Coronary artery (tissue), 2 donors: ENCODE results near the gene LAIR2.

Experiments used
- DNase-seq: peaks from one replicate; pipeline ENCODE4 v3.0.0-alpha.2; 2017; ENCODE audit warnings: low spot score
- H3K27ac ChIP-seq, 2 donors: fragments of 200-600 bp; sonication (generic); one replicate each; pipeline ENCODE4 v1.5.1; 2016 to 2019
- H3K4me3 ChIP-seq: fragments of 200-600 bp; sonication (generic); 2 replicates; pipeline ENCODE4 v1.5.1; 2016; ENCODE audit warnings: mild to moderate bottlenecking, moderate library complexity
- TF ChIP-seq, protein P1 (sequence below): fragments of 200-600 bp; sonication (generic); IDR thresholded peaks from one replicate; pipeline ENCODE4 v1.5.1; 2019; ENCODE audit warnings: antibody characterized with exemption

The LAIR2 gene

DNA sequence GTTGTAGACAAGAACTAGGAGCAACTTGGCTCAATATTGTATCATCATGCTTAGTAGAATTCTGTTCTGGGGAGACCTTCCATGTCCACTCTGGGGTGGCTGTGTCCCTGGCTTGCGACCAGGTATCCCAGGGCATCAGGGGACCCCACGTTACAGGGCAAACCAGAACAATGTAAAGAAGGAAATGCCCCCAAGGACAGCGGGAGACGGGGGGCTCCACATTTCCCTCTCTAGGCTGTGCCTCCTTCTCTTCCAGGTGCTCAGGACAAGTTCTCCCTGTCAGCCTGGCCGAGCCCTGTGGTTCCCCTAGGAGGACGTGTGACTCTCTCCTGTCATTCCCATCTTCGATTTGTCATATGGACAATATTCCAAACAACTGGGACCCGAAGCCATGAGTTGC, 30.8 kb downstream of the LAIR2 start:
- Histone ChIP-seq H3K27ac (no peak overlapping the region), H3K4me3 (no peak overlapping the region)
- DNase-seq: no peak
- TF ChIP-seq, protein P1, sequence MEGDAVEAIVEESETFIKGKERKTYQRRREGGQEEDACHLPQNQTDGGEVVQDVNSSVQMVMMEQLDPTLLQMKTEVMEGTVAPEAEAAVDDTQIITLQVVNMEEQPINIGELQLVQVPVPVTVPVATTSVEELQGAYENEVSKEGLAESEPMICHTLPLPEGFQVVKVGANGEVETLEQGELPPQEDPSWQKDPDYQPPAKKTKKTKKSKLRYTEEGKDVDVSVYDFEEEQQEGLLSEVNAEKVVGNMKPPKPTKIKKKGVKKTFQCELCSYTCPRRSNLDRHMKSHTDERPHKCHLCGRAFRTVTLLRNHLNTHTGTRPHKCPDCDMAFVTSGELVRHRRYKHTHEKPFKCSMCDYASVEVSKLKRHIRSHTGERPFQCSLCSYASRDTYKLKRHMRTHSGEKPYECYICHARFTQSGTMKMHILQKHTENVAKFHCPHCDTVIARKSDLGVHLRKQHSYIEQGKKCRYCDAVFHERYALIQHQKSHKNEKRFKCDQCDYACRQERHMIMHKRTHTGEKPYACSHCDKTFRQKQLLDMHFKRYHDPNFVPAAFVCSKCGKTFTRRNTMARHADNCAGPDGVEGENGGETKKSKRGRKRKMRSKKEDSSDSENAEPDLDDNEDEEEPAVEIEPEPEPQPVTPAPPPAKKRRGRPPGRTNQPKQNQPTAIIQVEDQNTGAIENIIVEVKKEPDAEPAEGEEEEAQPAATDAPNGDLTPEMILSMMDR: no peak

DNA sequence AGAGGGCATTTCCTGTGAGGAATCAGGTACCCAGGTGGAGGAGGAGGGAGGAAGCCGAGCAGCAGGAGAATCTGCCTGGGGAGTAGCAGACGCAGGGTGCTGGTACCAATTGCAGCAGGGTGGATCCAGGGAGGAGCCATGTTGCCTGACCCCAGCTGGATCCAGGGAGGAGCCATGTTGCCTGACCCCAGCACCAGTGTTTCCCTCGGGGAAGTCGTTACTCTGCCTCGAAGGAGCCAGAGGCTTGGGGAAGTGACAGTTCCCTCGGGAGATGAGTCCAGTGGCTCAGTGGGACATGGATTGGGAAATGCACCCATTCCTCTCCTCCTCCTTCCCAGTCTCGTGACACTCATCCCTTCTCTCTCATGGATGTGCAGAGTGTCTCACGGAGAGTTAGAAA, 31.5 kb downstream of the LAIR2 start:
- Histone ChIP-seq H3K4me3 (no peak overlapping the region), H3K27ac (no peak overlapping the region)
- TF ChIP-seq, protein P1: no peak
- DNase-seq: no peak

- H3K27ac ChIP-seq: no peak overlapping the region
- no peak overlapping the region for H3K4me3 ChIP-seq
- DNase-seq: no peak
- TF ChIP-seq, protein P1: no peak
Measured at GRCh38 chr19:54535601-54536000, 33.0 kb downstream of the LAIR2 start.

GRCh38 chr19:54536956-54537355, 34.3 kb downstream of the LAIR2 start:
- no peak for DNase-seq
- TF ChIP-seq, protein P1: no peak
- H3K27ac ChIP-seq: no peak overlapping the region
- H3K4me3 ChIP-seq: no peak overlapping the region

DNA sequence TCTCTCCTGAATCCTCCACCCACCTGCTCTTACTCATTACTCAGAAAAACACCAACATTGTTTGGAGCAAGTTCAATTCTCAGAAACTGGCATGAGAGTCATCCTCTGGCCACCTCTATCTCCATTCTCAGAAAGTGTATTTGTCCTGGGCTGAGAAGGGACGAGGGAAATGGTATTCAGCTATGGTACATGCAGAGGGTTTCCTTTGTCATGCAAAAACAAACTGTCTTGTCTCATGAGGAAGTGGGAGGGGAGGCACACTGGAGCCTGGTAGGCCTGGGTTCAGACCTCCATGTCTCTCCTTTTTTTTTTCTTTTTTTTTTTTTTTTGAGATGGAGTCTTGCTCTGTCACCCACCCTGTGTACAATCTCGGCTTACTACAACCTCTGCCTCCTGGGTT, 39.1 kb downstream of the LAIR2 start:
- Histone ChIP-seq H3K4me3 (no peak overlapping the region), H3K27ac (no peak overlapping the region)
- TF ChIP-seq, protein P1: no peak
- no peak for DNase-seq

DNA sequence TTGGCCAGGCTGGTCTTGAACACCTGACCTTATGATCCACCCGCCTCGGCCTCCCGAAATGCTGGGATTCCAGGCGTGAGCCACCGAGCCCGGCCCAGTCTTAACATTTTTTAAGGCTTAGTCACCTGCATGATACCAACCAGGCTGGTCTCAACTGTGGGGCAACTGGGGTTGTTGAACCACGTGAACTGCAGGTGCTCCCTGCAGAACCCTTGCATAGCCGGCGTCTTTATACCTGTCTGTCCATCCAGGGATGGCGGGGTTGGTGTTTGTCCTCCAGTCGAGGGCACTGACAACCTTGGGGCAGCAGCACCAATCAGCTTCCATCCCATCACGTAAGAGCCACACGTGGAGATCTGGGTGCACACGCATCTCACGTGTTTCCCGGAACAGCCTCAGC, 46.2 kb downstream of the LAIR2 start:
- TF ChIP-seq, protein P1: no peak
- DNase-seq: no peak
- H3K27ac ChIP-seq: no peak overlapping the region
- no peak overlapping the region for H3K4me3 ChIP-seq

GRCh38 chr19:54549224-54549623, 46.6 kb downstream of the LAIR2 start:
- DNase-seq: no peak
- Histone ChIP-seq H3K27ac (no peak overlapping the region), H3K4me3 (no peak overlapping the region)
- TF ChIP-seq, protein P1: no peak
